Smooth muscle cell (in vitro differentiated cells): ENCODE results near the gene SPEM2. TPM values are rescaled to one million over a fixed set of nuclear protein-coding genes. Genes with fewer than 3 reads are reported as not detected.

ENCODE experiments used
- DNase-seq: peaks from one replicate; lab custom pipeline; 2025; ENCODE audit not compliant: unreplicated experiment; lab: John Stamatoyannopoulos, UW
- H2AFZ ChIP-seq: fragments of 200-600 bp; sonication (generic); 2 replicates; pipeline ENCODE4 v1.6.0; 2016; ENCODE audit warnings: antibody characterized with exemption, low read depth, mild to moderate bottlenecking
- H3F3A ChIP-seq: fragments of 200-600 bp; sonication (generic); 2 replicates; pipeline ENCODE4 v1.6.0; 2017; ENCODE audit warnings: antibody characterized with exemption, low read depth
- H3K27ac ChIP-seq: fragments of 200-600 bp; sonication (generic); 2 replicates; pipeline ENCODE4 v1.5.1; 2016; ENCODE audit warnings: low read depth, mild to moderate bottlenecking
- H3K27me3 ChIP-seq: fragments of 200-600 bp; sonication (generic); 2 replicates; pipeline ENCODE4 v1.6.1; 2016; ENCODE audit warnings: low read depth, mild to moderate bottlenecking
- H3K36me3 ChIP-seq: fragments of 200-600 bp; sonication (generic); 2 replicates; pipeline ENCODE4 v1.5.1; 2016; ENCODE audit warnings: low read depth
- H3K4me1 ChIP-seq: fragments of 200-600 bp; sonication (generic); 2 replicates; pipeline ENCODE4 v1.5.1; 2016; ENCODE audit warnings: low read depth
- H3K4me2 ChIP-seq: fragments of 200-600 bp; sonication (generic); 2 replicates; pipeline ENCODE4 v1.6.0; 2016; ENCODE audit warnings: mild to moderate bottlenecking
- H3K4me3 ChIP-seq: fragments of 200-600 bp; sonication (generic); 2 replicates; pipeline ENCODE4 v1.5.1; 2016; ENCODE audit warnings: mild to moderate bottlenecking
- H3K79me2 ChIP-seq: fragments of 200-600 bp; sonication (generic); 2 replicates; pipeline ENCODE4 v1.6.0; 2016; ENCODE audit warnings: low read depth, mild to moderate bottlenecking
- H3K9ac ChIP-seq: fragments of 200-600 bp; sonication (generic); 2 replicates; pipeline ENCODE4 v1.6.0; 2016; ENCODE audit warnings: low read depth
- H3K9me3 ChIP-seq: fragments of 200-600 bp; sonication (generic); replicated peaks from 2 replicates; pipeline ENCODE4 v1.5.1; 2016; ENCODE audit warnings: low read depth
- H4K20me1 ChIP-seq: fragments of 200-600 bp; sonication (generic); 2 replicates; pipeline ENCODE4 v1.6.0; 2016; ENCODE audit warnings: low read depth
- CTCF ChIP-seq: fragments of 200-600 bp; sonication (generic); IDR thresholded peaks from 2 replicates; pipeline ENCODE4 v1.5.1; 2017; ENCODE audit warnings: borderline replicate concordance, mild to moderate bottlenecking, antibody characterized with exemption; ENCODE audit not compliant: insufficient read depth, poor library complexity, severe bottlenecking
- WGBS: methylation state at CpG from one replicate; pipeline ENCODE4 v1.1.7; 2016; ENCODE audit warnings: low lambda C conversion rate; 5-methylcytosine and 5-hydroxymethylcytosine counted together
- polyA plus RNA-seq: library from polyadenylated mRNA; unstranded; fragments of >200 nt; fragmentation: Nextera tagmentation; extraction: Ambion mirVana; gene quantifications from 2 replicates; pipeline ENCODE4 v1.2.1, GENCODE V29; 2016
- total RNA-seq: library from RNA; depleted of rRNA; stranded (reverse); fragments of >200 nt; gene quantifications from 2 replicates; pipeline ENCODE4 v1.2.3, GENCODE V29; 2014

SPEM2 gene
- total and polyA plus RNA-seq, 2 experiments from 2014 or later, result 0.22 to 0.56 TPM

GRCh38 chr17:7398612-7399011 lies 26.8 kb upstream of the SPEM2 start:
- no peak overlapping the region for H3K9ac ChIP-seq
- H3K27ac ChIP-seq, result no peak overlapping the region
- no peak for TF ChIP-seq CTCF
- no peaks in the 10 kb centered on the region for H3K9me3 ChIP-seq
- H3K4me3 ChIP-seq, result no peak overlapping the region
- no peaks in the 10 kb centered on the region for H4K20me1 ChIP-seq
- no peaks in the 10 kb centered on the region for H3K36me3 ChIP-seq
- peaks cover 8% of the 10 kb centered on the region for H3F3A ChIP-seq
- 89% methylated on average over 2 of the region's 2 CpGs for WGBS
- no peak overlapping the region for H2AFZ ChIP-seq
- no peak for DNase-seq
- H3K27me3 ChIP-seq, result no peaks in the 10 kb centered on the region
- peaks cover 13% of the 10 kb centered on the region for H3K4me1 ChIP-seq
- H3K79me2 ChIP-seq, result peaks cover 12% of the 10 kb centered on the region
- H3K4me2 ChIP-seq, result no peak overlapping the region

GRCh38 chr17:7403043-7403726 lies 22.2 kb upstream of the SPEM2 start:
- Histone ChIP-seq H3K4me1 (peaks cover 16% of the 10 kb centered on the region), H2AFZ (no peak overlapping the region), H4K20me1 (peaks cover 23% of the 10 kb centered on the region), H3K27me3 (no peaks in the 10 kb centered on the region), H3K36me3 (no peaks in the 10 kb centered on the region), H3K4me3 (peak overlapping the region; percentile 91), H3K9me3 (no peaks in the 10 kb centered on the region), H3K4me2 (peak overlapping the region; percentile 85), H3K9ac (peak overlapping the region; percentile 34), H3F3A (peaks cover 4% of the 10 kb centered on the region), H3K27ac (peak overlapping the region; percentile 77), H3K79me2 (peaks cover 12% of the 10 kb centered on the region)
- WGBS, result 18% methylated on average over 16 of the region's 16 CpGs
- TF ChIP-seq CTCF, result no peak
- no peak for DNase-seq

GRCh38 chr17:7403727-7403976 lies 21.8 kb upstream of the SPEM2 start:
- DNase-seq, result no peak
- Histone ChIP-seq H3K27ac (peak overlapping the region; percentile 77), H3K9ac (peak overlapping the region; percentile 34), H3K9me3 (no peaks in the 10 kb centered on the region), H3K27me3 (no peaks in the 10 kb centered on the region), H3K4me1 (peaks cover 16% of the 10 kb centered on the region), H4K20me1 (peaks cover 23% of the 10 kb centered on the region), H2AFZ (peak overlapping the region; percentile 70), H3K4me2 (peak overlapping the region; percentile 85), H3K36me3 (no peaks in the 10 kb centered on the region), H3F3A (peaks cover 4% of the 10 kb centered on the region), H3K79me2 (peaks cover 12% of the 10 kb centered on the region), H3K4me3 (peak overlapping the region; percentile 91)
- WGBS, result 0% methylated on average over 11 of the region's 13 CpGs
- TF ChIP-seq CTCF, result no peak
